Chondrocyte (in vitro differentiated cells): ENCODE results near the gene SLC4A3. TPM values are rescaled to one million over a fixed set of nuclear protein-coding genes. Genes with fewer than 3 reads are reported as not detected.

Source experiments
- DNase-seq: peaks from one replicate; pipeline ENCODE4 v3.0.0; 2021; ENCODE audit warnings: mixed read lengths, low spot score
- H3K27ac Mint-ChIP-seq: one replicate; pipeline ENCODE4 v1.8.0; 2021; ENCODE audit warnings: mild to moderate bottlenecking, moderate library complexity, mixed read lengths; ENCODE audit not compliant: unreplicated experiment
- H3K27me3 Mint-ChIP-seq: 2 replicates; pipeline ENCODE4 v1.8.0; 2021; ENCODE audit warnings: low read depth, mixed read lengths
- H3K36me3 Mint-ChIP-seq: 2 replicates; pipeline ENCODE4 v1.8.0; 2021; ENCODE audit warnings: low read depth, mixed read lengths
- H3K4me1 Mint-ChIP-seq: 2 replicates; pipeline ENCODE4 v1.8.0; 2021; ENCODE audit warnings: low read depth, mild to moderate bottlenecking, mixed read lengths
- H3K4me3 Mint-ChIP-seq: one replicate; pipeline ENCODE4 v1.8.0; 2021; ENCODE audit warnings: mild to moderate bottlenecking, moderate library complexity, mixed read lengths; ENCODE audit not compliant: unreplicated experiment
- H3K9me3 Mint-ChIP-seq: 2 replicates; pipeline ENCODE4 v1.8.0; 2021; ENCODE audit warnings: low read depth, mixed read lengths
- total RNA-seq: library from RNA; stranded (reverse); gene quantifications from 3 replicates; pipeline ENCODE4 v1.2.1, GENCODE V29; 2021
- TF ChIP-seq, protein P1 (sequence below): fragments of 200-600 bp; sonication (generic); IDR thresholded peaks from 2 replicates; pipeline ENCODE4 v1.5.0; 2021; ENCODE audit warnings: antibody characterized with exemption, mild to moderate bottlenecking, moderate library complexity

The SLC4A3 gene
- total RNA-seq, 1 donor from 2014 or later, result 17.2 TPM

DNA sequence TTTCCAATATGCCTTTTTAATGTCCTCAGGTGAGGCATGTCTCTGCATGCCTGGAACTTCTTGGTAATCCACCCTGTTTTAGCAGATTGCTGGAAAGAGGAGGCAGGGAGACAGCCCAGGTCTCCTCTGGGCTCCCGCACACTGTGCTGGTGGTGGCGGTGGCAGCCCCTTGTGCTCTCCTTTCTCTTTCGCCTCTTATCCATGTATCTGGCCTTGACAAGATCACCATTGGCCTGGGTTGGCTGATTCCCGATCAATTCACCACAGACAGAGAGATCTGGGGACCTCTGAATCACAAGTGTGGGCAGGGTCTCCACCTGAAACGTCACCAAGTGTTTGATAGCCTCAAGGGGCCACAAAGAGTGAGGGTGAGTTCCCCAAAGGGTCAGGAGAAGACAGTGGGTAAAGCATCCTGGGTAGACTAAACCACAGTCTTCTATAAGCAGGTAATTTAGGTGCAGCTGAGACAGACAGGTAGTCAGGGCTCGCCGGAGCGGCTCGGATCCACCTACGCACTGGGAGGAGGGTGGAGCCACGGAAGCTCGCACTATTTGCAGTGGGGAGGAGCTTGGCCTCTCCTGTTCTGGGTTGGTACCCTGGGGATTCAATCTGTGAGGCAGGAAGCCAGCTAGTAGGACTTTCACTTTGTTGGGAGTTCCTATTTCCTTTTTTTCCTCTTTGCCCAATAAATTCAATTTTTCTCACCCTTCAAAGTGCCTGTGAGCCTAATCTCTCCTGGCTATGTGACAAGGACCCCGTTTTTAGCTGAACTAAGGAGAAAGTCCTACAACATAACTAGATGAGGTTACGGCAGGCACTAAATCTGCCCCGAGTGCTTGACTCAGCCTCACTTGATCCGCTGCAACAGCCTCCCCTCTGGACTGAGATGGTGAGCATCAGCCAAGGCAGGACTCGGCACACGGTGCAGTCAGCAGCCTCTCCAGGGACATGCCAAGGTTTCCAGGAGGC lies 57.6 kb downstream of the SLC4A3 start:
- no peak for DNase-seq
- H3K4me3 Mint-ChIP-seq, result peak overlapping the region; percentile 75
- peak overlapping the region; percentile 95 for H3K27ac Mint-ChIP-seq
- peaks cover 68% of the 10 kb centered on the region for H3K4me1 Mint-ChIP-seq
- no peaks in the 10 kb centered on the region for H3K27me3 Mint-ChIP-seq
- TF ChIP-seq, protein P1, sequence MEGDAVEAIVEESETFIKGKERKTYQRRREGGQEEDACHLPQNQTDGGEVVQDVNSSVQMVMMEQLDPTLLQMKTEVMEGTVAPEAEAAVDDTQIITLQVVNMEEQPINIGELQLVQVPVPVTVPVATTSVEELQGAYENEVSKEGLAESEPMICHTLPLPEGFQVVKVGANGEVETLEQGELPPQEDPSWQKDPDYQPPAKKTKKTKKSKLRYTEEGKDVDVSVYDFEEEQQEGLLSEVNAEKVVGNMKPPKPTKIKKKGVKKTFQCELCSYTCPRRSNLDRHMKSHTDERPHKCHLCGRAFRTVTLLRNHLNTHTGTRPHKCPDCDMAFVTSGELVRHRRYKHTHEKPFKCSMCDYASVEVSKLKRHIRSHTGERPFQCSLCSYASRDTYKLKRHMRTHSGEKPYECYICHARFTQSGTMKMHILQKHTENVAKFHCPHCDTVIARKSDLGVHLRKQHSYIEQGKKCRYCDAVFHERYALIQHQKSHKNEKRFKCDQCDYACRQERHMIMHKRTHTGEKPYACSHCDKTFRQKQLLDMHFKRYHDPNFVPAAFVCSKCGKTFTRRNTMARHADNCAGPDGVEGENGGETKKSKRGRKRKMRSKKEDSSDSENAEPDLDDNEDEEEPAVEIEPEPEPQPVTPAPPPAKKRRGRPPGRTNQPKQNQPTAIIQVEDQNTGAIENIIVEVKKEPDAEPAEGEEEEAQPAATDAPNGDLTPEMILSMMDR, result no peak
- no peaks in the 10 kb centered on the region for H3K9me3 Mint-ChIP-seq
- H3K36me3 Mint-ChIP-seq, result peaks cover 1% of the 10 kb centered on the region

DNA sequence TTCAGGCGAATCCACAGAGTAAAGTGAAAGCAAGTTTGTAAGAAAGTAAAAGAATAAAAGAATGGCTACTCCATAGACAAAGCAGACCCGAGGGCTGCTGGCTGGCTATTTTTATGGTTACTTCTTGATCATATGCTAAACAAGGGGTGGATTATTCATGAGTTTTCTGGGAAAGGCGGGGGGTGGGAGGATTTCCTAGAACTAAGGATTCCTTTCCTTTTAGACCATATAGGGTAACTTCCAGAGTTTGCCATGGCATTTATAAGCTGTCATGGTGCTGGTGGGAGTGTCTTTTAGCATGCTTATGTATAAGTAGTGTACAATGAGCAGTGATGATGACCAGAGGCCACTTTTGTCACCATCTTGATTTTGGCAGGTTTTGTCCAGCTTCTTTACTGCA lies 59.8 kb downstream of the SLC4A3 start:
- Mint-ChIP-seq H3K27ac (peak overlapping the region; percentile 85), H3K27me3 (no peaks in the 10 kb centered on the region), H3K9me3 (no peaks in the 10 kb centered on the region), H3K4me1 (peaks cover 76% of the 10 kb centered on the region), H3K36me3 (peaks cover 1% of the 10 kb centered on the region), H3K4me3 (no peak overlapping the region)
- TF ChIP-seq, protein P1, result no peak
- DNase-seq, result no peak

DNA sequence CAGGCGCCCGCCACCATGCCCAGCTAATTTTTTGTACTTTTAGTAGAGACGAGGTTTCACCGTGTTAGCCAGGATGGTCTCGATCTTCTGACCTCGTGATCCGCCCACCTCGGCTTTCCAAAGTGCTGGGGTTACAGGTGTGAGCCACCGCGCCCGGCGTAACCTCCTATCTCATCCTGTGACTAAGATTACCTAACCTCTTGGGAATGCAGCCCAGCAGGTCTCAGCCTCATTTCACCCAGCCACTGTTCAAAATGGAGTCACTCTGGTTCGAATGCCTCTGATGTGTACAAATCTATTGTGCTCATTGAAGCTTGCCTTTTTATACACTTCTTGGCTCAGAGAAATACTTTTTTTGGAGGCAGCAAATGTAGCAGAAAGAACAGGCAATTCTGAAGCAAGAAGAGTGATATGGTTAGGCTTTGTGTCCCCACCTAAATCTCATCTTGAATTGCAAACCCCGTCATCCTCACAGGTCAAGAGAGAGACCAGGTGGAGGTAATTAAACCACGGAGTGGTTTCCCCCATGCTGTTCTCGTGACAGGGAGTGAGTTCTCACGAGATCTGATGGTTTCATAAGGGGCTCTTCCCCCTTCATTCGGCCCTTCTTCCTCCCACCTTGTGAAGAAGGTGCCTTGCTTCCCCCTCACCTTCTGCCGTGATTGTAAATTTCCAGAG lies 60.6 kb downstream of the SLC4A3 start:
- H3K27me3 Mint-ChIP-seq, result no peaks in the 10 kb centered on the region
- H3K4me3 Mint-ChIP-seq, result no peak overlapping the region
- no peak for DNase-seq
- TF ChIP-seq, protein P1, result no peak
- no peaks in the 10 kb centered on the region for H3K9me3 Mint-ChIP-seq
- H3K4me1 Mint-ChIP-seq, result peaks cover 70% of the 10 kb centered on the region
- H3K27ac Mint-ChIP-seq, result peak overlapping the region; percentile 91
- H3K36me3 Mint-ChIP-seq, result peaks cover 1% of the 10 kb centered on the region

DNA sequence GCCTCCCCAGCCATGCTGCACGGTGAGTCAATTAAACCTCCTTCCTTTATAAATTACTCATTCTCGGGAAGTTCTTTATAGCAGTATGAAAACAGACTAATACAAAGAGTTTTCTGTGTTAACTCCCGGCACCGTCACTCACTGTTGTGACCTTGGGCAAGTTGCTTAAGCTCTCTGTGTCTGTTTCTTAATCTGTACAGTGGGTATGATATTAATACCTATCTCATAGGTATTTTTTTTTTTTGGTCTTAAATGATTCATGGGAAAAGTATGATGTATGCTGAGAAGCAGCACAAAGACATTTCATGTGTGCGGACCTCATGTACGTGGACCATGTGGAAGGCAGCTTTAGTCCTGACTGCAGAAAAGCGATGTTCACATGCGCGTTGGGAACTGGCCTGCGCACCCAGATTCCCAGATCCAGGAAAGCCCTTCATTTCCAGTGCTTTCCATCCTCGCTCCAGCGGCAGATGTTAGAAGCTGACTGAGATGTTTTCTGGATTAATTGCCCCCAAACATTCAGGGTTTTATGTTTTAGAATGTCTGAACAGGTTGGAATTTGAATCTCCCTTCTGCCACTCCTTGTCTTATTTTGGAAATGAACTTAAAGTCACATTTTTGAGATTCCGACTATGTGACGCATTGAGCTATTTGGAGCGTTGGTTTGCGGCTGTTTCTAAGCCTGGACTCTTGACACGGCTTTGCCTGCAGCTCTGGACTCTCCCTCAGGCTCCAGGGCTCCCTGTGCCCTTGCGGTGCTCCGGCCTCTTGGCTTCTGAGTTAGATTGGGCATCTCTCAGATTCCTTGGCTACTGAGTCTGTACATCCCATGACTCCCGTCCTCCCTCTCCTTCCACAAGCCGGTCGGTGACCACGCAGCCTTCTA lies 61.4 kb downstream of the SLC4A3 start:
- H3K27me3 Mint-ChIP-seq, result no peaks in the 10 kb centered on the region
- H3K36me3 Mint-ChIP-seq, result peaks cover 1% of the 10 kb centered on the region
- DNase-seq, result no peak
- peak overlapping the region; percentile 91 for H3K27ac Mint-ChIP-seq
- TF ChIP-seq, protein P1, result no peak
- H3K4me1 Mint-ChIP-seq, result peaks cover 70% of the 10 kb centered on the region
- peak overlapping the region; percentile 37 for H3K4me3 Mint-ChIP-seq
- H3K9me3 Mint-ChIP-seq, result no peaks in the 10 kb centered on the region
